Esophagus muscularis mucosa (tissue), 4 donors: ENCODE results near the gene UBR2. TPM values are rescaled to one million over a fixed set of nuclear protein-coding genes. Genes with fewer than 3 reads are reported as not detected.
"Not testable (repeated sequence)": the region's sequence is repeated elsewhere in the genome, so short reads cannot be mapped to it uniquely, and the experiment has no call there.

Experiments used
- DNase-seq: peaks from one replicate; pipeline ENCODE4 v3.0.0-alpha.2; 2017; ENCODE audit errors: extremely low spot score
- H3K27ac ChIP-seq, 4 donors: fragments of 200-600 bp; sonication (generic); replicated peaks in 1 of 4; 1 replicate in 3 of 4; 2 replicates in 1 of 4; pipeline ENCODE4 v1.5.1; 2016 to 2019; ENCODE audit warnings: mild to moderate bottlenecking in 1 of 4
- H3K27me3 ChIP-seq, 4 donors: fragments of 200-600 bp; sonication (generic); one replicate each; pipeline versions ENCODE4 v1.5.1 to v1.6.0; 2016 to 2019
- H3K36me3 ChIP-seq, 4 donors: fragments of 200-600 bp; sonication (generic); one replicate each; pipeline ENCODE4 v1.5.1; 2016 to 2019
- H3K4me1 ChIP-seq, 4 donors: fragments of 200-600 bp; sonication (generic); one replicate each; pipeline ENCODE4 v1.5.1; 2016 to 2019
- H3K4me3 ChIP-seq, 4 donors: fragments of 200-600 bp; sonication (generic); 1 replicate in 2 of 4; 2 replicates in 2 of 4; pipeline ENCODE4 v1.5.1; 2016 to 2019; ENCODE audit warnings: mild to moderate bottlenecking in 4 of 4, moderate library complexity in 1 of 4
- H3K9me3 ChIP-seq, 4 donors: fragments of 200-600 bp; sonication (generic); 1 replicate in 3 of 4; 2 replicates in 1 of 4; pipeline ENCODE4 v1.5.1; 2016 to 2019
- EP300 ChIP-seq: sonication (generic); formaldehyde crosslinking; IDR thresholded peaks from one replicate; pipeline ENCODE4 v1.6.1; 2017; ENCODE audit warnings: antibody characterized with exemption
- POLR2A ChIP-seq: fragments of 450-650 bp; IDR thresholded peaks from one replicate; pipeline ENCODE4 v1.6.1; 2017; ENCODE audit warnings: antibody characterized with exemption, moderate library complexity, mild to moderate bottlenecking, low read depth
- POLR2AphosphoS5 ChIP-seq, 2 donors: sonication (generic); formaldehyde crosslinking; IDR thresholded peaks; one replicate each; pipeline ENCODE4 v1.6.1; 2017; ENCODE audit warnings: antibody characterized with exemption in 2 of 2
- WGBS: methylation state at CpG from one replicate; pipeline ENCODE4 v1.1.5; 2018; 5-methylcytosine and 5-hydroxymethylcytosine counted together
- intact Hi-C: fragments of 100-400 bp; cut with DNase I; formaldehyde crosslinking; loops from one replicate; pipeline ENCODE4 v1.15.1; 2023
- total RNA-seq, 4 donors: library from RNA; depleted of rRNA; stranded (reverse); fragments of >200 nt; gene quantifications; one replicate each; pipeline versions ENCODE4 v1.1.0 to v1.2.1, GENCODE V29; 2016
- TF ChIP-seq, protein P1 (sequence below), 3 experiments: fragments of 200-600 bp in 2 of 3; fragments of 450-650 bp in 1 of 3; sonication (generic) in 2 of 3; IDR thresholded peaks; one replicate each; pipeline ENCODE4 v1.5.1; 2017 to 2019; ENCODE audit warnings: antibody characterized with exemption in 3 of 3, mild to moderate bottlenecking in 2 of 3, moderate library complexity in 1 of 3

UBR2 gene
- total RNA-seq, 4 donors from 2014 or later = 26.5 to 36.1 (median 28.9) TPM

DNA sequence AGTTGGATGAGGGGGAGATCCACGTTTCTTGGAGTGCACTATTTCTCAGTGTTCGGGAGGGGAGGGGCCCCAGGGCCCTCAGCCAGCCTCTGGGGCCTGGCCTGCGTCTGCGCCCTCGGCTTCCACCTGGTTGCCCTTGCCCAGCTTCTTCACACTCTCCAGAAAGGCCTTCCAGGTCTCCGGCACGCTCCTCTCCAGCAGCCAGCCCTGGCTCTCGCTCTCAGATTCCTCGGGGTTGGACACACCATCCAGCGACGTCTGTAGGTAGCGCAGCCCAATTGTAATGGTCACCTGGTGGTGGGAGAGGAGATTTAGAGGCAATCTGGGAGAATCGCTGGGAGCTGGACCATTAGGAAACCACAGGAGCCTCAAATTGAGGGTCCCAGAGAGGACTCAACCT, 134.4 kb downstream of the UBR2 start:
- TF ChIP-seq POLR2AphosphoS5 (IDR thresholded peaks at IDR 0.05) (no peak), EP300 (no peak), POLR2A (no peak)
- TF ChIP-seq, protein P1, sequence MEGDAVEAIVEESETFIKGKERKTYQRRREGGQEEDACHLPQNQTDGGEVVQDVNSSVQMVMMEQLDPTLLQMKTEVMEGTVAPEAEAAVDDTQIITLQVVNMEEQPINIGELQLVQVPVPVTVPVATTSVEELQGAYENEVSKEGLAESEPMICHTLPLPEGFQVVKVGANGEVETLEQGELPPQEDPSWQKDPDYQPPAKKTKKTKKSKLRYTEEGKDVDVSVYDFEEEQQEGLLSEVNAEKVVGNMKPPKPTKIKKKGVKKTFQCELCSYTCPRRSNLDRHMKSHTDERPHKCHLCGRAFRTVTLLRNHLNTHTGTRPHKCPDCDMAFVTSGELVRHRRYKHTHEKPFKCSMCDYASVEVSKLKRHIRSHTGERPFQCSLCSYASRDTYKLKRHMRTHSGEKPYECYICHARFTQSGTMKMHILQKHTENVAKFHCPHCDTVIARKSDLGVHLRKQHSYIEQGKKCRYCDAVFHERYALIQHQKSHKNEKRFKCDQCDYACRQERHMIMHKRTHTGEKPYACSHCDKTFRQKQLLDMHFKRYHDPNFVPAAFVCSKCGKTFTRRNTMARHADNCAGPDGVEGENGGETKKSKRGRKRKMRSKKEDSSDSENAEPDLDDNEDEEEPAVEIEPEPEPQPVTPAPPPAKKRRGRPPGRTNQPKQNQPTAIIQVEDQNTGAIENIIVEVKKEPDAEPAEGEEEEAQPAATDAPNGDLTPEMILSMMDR (IDR thresholded peaks at IDR 0.05) = no peak
- WGBS = 81% methylated on average over 11 of the region's 13 CpGs
- intact Hi-C loops = no loop called here
- H3K27me3 ChIP-seq = no peaks in the 10 kb centered on the region
- H3K36me3 ChIP-seq = peaks cover 0 to 12% (median 3%) of the 10 kb centered on the region in 4 donors
- peaks cover 17 to 44% (median 32%) of the 10 kb centered on the region in 4 donors for H3K4me1 ChIP-seq
- H3K9me3 ChIP-seq = no peaks in the 10 kb centered on the region
- no peak for DNase-seq
- no peak overlapping the region for H3K4me3 ChIP-seq
- H3K27ac ChIP-seq = no peak overlapping the region

DNA sequence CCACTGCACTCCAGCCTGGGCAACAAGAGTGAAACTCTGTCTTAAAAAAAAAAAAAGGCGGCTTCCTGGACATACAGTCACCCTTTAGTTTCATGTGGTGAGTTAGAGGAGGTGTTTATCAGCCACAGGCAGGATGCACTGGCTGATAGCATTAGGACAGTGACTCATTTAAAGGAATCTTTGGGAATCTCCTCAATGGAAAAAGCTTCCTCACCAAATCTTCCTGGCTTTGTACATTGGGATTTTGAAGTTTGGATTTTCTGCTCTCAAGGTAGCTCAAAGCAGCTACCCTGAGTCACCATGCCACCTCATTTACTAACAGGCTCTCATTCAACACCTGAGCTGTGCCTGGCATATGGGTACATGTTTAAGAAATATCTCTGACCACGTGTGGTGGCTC, 138.4 kb downstream of the UBR2 start:
- peaks cover 0 to 24% (median 4%) of the 10 kb centered on the region in 4 donors for H3K4me1 ChIP-seq
- no peak overlapping the region for H3K4me3 ChIP-seq
- TF ChIP-seq EP300 (no peak), POLR2AphosphoS5 (IDR thresholded peaks at IDR 0.05) (no peak), POLR2A (no peak)
- TF ChIP-seq, protein P1 (IDR thresholded peaks at IDR 0.05) = no peak
- intact Hi-C loops = no loop called here
- H3K27ac ChIP-seq = no peak overlapping the region
- 93% methylated on average over 2 of the region's 2 CpGs for WGBS
- H3K9me3 ChIP-seq = no peaks in the 10 kb centered on the region
- H3K27me3 ChIP-seq = no peaks in the 10 kb centered on the region
- DNase-seq = no peak
- peaks cover 0 to 2% (median 0%) of the 10 kb centered on the region in 4 donors for H3K36me3 ChIP-seq

DNA sequence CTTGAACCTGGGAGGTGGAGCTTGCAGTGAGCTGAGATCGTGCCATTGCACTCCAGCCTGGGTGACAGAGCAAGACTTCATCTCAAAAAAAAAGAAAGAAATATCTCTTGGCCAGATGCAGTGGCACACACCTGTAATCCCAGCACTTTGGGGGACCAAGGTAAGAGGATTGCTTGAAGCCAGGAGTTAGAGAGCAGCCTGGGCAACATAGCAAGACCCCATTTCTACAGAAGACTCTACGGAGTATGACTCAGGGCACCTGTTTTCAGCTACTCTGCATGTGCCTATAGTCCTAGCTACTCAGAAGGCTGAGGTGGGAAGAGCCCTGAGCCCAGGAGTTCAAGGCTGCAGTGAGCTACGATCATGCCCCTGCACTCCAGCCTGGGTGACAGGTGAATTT, 139.0 kb downstream of the UBR2 start:
- H3K4me3 ChIP-seq, DNase-seq, H3K27ac ChIP-seq, H3K9me3 ChIP-seq, H3K36me3 ChIP-seq, H3K27me3 ChIP-seq, intact Hi-C loops: not testable (repeated sequence)
- peaks cover 0 to 21% (median 2%) of the 10 kb centered on the region in 4 donors for H3K4me1 ChIP-seq
- WGBS = 99% methylated on average over 3 of the region's 3 CpGs

DNA sequence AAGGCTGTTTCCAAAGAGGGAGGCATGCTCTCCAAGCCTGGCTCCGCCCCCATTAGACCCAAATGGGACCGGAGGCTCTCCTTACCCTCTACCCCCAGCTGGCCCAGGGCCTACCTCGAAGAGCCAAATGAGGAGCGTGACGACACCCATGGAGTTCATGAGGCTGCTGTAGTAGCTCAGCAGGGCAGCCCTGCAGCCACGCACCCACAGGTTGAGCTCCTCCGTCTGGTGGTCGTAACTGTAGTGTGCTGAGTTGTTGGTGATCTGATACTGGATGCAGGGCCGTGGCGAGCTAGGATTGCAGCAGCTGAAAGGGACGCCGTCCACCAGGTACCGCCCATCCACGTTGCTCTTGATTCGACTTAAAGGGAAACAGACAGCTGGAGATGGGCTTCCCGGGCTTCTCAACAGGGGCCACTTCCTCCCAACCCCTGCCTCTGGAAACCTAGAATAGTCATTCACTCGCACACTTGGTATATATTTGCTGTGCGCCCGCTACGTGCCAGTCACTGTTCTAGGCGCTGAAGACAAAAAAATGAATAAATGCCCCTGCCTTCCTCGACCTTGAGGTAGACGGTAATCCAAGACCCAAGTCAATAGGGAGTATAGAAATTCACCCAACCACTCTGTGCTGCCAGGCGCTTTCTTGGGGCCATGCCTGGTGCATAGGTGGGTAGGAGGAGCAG, 140.6 kb downstream of the UBR2 start:
- H3K4me3 ChIP-seq = peak overlapping the region in 2 of 4 donors; percentile 50 to 54
- no peak for DNase-seq
- peaks cover 0 to 21% (median 2%) of the 10 kb centered on the region in 4 donors for H3K4me1 ChIP-seq
- intact Hi-C loops = no loop called here
- no peaks in the 10 kb centered on the region for H3K36me3 ChIP-seq
- TF ChIP-seq EP300 (no peak), POLR2AphosphoS5 (IDR thresholded peaks at IDR 0.05) (peak in 1 of 2 donors; percentile 26)
- WGBS = 37% methylated on average over 24 of the region's 24 CpGs
- no peaks in the 10 kb centered on the region for H3K9me3 ChIP-seq
- H3K27me3 ChIP-seq = no peaks in the 10 kb centered on the region
- H3K27ac ChIP-seq = peak overlapping the region in 1 of 4 donors; percentile 35

DNA sequence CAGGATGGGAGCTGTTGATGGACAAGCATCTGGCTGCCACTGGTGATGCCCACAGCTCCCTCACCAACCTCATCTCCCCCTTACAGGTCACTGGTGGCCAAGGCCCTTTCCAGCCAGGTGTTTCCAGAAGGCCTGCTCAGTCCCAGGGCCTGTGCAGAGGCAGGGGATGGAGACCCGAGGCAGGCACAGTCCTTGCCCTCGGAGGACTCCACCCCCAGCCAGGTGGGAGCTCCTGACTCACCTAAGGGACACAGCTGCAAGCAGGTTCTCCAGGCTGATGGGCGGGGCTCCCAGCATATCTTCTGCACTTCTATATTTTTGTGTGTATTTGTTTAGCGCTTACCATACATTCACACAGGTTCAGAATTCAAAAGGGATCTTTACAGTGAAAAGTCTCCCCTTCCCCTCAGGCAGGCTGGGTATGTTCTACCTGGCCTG, 141.1 kb downstream of the UBR2 start:
- intact Hi-C loops = no loop called here

More for the DNA sequence above, 141.1 kb downstream of the UBR2 start:
- H3K4me3 ChIP-seq = no peak overlapping the region
- H3K9me3 ChIP-seq = no peaks in the 10 kb centered on the region
- no peak for DNase-seq
- H3K36me3 ChIP-seq = no peaks in the 10 kb centered on the region
- TF ChIP-seq, protein P1 (IDR thresholded peaks at IDR 0.05) = no peak
- TF ChIP-seq POLR2AphosphoS5 (IDR thresholded peaks at IDR 0.05) (no peak), EP300 (no peak), POLR2A (no peak)
- H3K4me1 ChIP-seq = peaks cover 0 to 22% (median 3%) of the 10 kb centered on the region in 4 donors
- no CpG with 5 or more reads among the region's 4 CpGs for WGBS
- no peaks in the 10 kb centered on the region for H3K27me3 ChIP-seq
- H3K27ac ChIP-seq = no peak overlapping the region
